K562 (cell line): Measurements from ENCODE around the gene BOD1L1. TPM values are rescaled to one million over a fixed set of nuclear protein-coding genes. Genes with fewer than 3 reads are reported as not detected.

Experiments used
- ATF7 ChIP-seq: fragments of 450-650 bp; IDR thresholded peaks from 2 replicates; pipeline ENCODE4 v1.7.1; 2014; ENCODE audit warnings: mild to moderate bottlenecking, moderate library complexity
- BRD4 ChIP-seq: fragments of 200-600 bp; sonication (generic); IDR thresholded peaks from 2 replicates; pipeline ENCODE4 v1.6.1; 2017; ENCODE audit warnings: inconsistent platforms
- CHD1 ChIP-seq: fragments of 200-600 bp; sonication (generic); IDR thresholded peaks from one replicate; pipeline ENCODE4 v1.6.1; 2012; ENCODE audit warnings: mild to moderate bottlenecking, moderate library complexity, low read length, inconsistent platforms
- ERF ChIP-seq: fragments of 450-650 bp; formaldehyde crosslinking; IDR thresholded peaks from 2 replicates; pipeline ENCODE4 v1.4.0; 2020; ENCODE audit warnings: mild to moderate bottlenecking, mixed read lengths
- ETV6 ChIP-seq, 3 experiments: fragments of 150-350 bp in 1 of 3; sonication (generic) in 1 of 3; formaldehyde crosslinking in 1 of 3; IDR thresholded peaks; 2 replicates each; pipeline versions ENCODE4 v1.6.1 to v1.8.0; 2014 to 2022; ENCODE audit warnings: borderline replicate concordance in 2 of 3, low read depth in 2 of 3, antibody characterized with exemption in 1 of 3, low read length in 1 of 3, mild to moderate bottlenecking in 1 of 3, missing genetic modification reagents in 1 of 3
- PCBP1 ChIP-seq: fragments of 200-400 bp; formaldehyde crosslinking; IDR thresholded peaks from 2 replicates; pipeline ENCODE4 v1.6.1; 2018; ENCODE audit warnings: mild to moderate bottlenecking, low read depth, low read length; ENCODE audit not compliant: poor library complexity, severe bottlenecking
- RB1 ChIP-seq: fragments of 450-650 bp; IDR thresholded peaks from 2 replicates; pipeline ENCODE4 v1.6.1; 2017; ENCODE audit warnings: low read depth, mild to moderate bottlenecking
- RBFOX2 ChIP-seq: fragments of 200-400 bp; formaldehyde crosslinking; IDR thresholded peaks from 2 replicates; pipeline ENCODE4 v1.6.1; 2017; ENCODE audit warnings: low read depth, mild to moderate bottlenecking, low read length, moderate library complexity
- SRSF3 ChIP-seq: fragments of 200-400 bp; formaldehyde crosslinking; IDR thresholded peaks from 2 replicates; pipeline ENCODE4 v1.6.1; 2016; ENCODE audit warnings: mild to moderate bottlenecking, low read length, moderate library complexity; ENCODE audit not compliant: insufficient read depth
- TAF7 ChIP-seq: fragments of 450-650 bp; IDR thresholded peaks from 2 replicates; pipeline ENCODE4 v1.6.1; 2016; ENCODE audit warnings: missing genetic modification characterization, missing compliant biosample characterization
- XRCC4 ChIP-seq: IDR thresholded peaks from one replicate; pipeline ENCODE4 v1.6.1; 2011; ENCODE audit not compliant: insufficient read depth, insufficient read length; ENCODE audit errors: extremely low read depth
- ZBED1 ChIP-seq: IDR thresholded peaks from 2 replicates; pipeline ENCODE4 v1.6.1; 2014
- ZNF212 ChIP-seq: fragments of 450-650 bp; formaldehyde crosslinking; IDR thresholded peaks from 2 replicates; pipeline ENCODE4 v1.4.0; 2020; ENCODE audit warnings: mild to moderate bottlenecking
- ZNF224 ChIP-seq: sonication (generic); formaldehyde crosslinking; IDR thresholded peaks from 2 replicates; pipeline ENCODE4 v1.8.0; 2022; ENCODE audit warnings: mild to moderate bottlenecking, missing genetic modification reagents
- ZNF316 ChIP-seq: fragments of 450-650 bp; IDR thresholded peaks from 2 replicates; pipeline ENCODE4 v1.6.1; 2016
- polyA plus RNA-seq, 8 experiments: library from polyadenylated mRNA; depleted of rRNA in 4 of 8; stranded (reverse) in 5 of 8; unstranded in 3 of 8; fragments of >200 nt; fragmentation: Nextera tagmentation in 2 of 8; fragmentation: Illumina TruSeq in 1 of 8; extraction: Ambion mirVana in 2 of 8; extraction: Trizol in 1 of 8; gene quantifications; 2 replicates each; pipeline versions ENCODE4 v1.2.1 to v1.2.3, GENCODE V29; 2011 to 2014; ENCODE audit warnings: inconsistent platforms in 1 of 8, missing spikeins in 1 of 8
- total RNA-seq, 7 experiments: library from RNA; depleted of rRNA in 6 of 7; stranded (reverse); fragments of >200 nt in 6 of 7; fragmentation: Illumina TruSeq in 2 of 7; extraction: Trizol in 2 of 7; gene quantifications; 2 replicates each; pipeline versions ENCODE4 v1.2.1 to v1.2.3, GENCODE V29; 2011 to 2021; ENCODE audit warnings: low replicate concordance in 1 of 7
- TF ChIP-seq, protein P1 (sequence below), 2 experiments: fragments of 450-650 bp; conservative IDR thresholded peaks; 2 replicates each; pipeline ENCODE4 v1.6.1; 2017; ENCODE audit warnings: mild to moderate bottlenecking in 2 of 2, moderate library complexity in 2 of 2
- TF ChIP-seq, protein P2 (sequence below): fragments of 450-650 bp; IDR thresholded peaks from 2 replicates; pipeline ENCODE4 v1.7.1; 2018; ENCODE audit warnings: mild to moderate bottlenecking, low read depth; ENCODE audit not compliant: partially characterized antibody
- TF ChIP-seq, protein P3 (sequence below), 3 experiments: IDR thresholded peaks in 2 of 3; conservative IDR thresholded peaks in 1 of 3; 2 replicates each; pipeline ENCODE4 v1.5.1; 2011 to 2012; ENCODE audit warnings: low read length in 3 of 3, mild to moderate bottlenecking in 3 of 3, control low read depth in 2 of 3, improper control_type of control experiment in 1 of 3, inconsistent platforms in 1 of 3, low read depth in 1 of 3, mixed read lengths in 1 of 3, moderate library complexity in 1 of 3; ENCODE audit not compliant: insufficient read depth in 2 of 3
- TF ChIP-seq, protein P4 (sequence below): fragments of 450-650 bp; IDR thresholded peaks from 2 replicates; pipeline ENCODE4 v1.6.1; 2016; ENCODE audit warnings: missing biosample characterization, missing genetic modification characterization

BOD1L1 gene
- total and polyA plus RNA-seq, 9 of the 15 experiments (the other 6 are each of a cell fraction or from before 2014, with no cell fraction given), result 4.8 to 23.2 (median 17.7) TPM

DNA sequence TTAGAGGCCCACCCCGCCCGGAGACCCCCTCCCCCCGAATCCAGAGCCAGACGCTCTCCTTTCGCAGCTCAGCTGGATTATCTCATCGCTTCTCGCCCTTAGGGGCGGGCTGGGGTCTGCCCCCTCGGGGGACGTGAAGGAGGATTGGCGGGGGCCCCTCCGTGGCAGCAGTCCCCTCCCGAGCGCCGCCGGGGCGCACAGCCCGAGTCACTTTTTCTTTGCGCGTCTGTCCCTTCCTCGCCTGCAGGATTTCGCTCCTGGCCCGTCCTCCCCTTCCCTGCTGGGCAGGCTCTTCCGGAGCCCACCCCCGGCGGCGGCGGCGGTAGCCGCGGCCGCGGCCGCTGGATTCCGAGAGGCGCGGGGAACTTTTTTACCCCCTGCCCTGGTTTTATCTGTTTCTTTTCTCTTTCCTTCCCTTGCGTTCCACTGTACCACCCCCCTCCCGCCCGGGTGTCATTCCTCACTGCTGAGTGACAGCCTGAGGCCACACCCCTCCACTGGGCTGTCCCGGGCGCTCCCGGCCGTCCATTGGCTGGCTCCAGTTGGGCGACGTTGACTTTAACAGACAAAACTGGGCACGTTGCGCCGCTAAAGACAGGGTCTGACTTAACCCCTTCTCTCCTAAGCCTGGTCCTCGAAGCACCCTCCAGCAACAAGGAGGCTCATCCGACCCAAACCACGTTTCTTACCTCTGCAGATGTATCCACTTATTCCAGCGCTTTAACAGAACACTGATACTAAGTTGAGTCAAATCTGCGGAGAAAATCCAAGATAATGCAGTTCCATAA, 82.7 kb downstream of the BOD1L1 start (continued):
- TF ChIP-seq BRD4, result no peak
- TF ChIP-seq SRSF3, result no peak
- no peak for TF ChIP-seq ZNF224
- TF ChIP-seq ZNF212 (CRISPR knock-in tag), result no peak
- TF ChIP-seq ZBED1, result no peak
- TF ChIP-seq XRCC4, result no peak
- TF ChIP-seq CHD1, result no peak
- no peak for TF ChIP-seq ZNF316
- TF ChIP-seq, protein P1, sequence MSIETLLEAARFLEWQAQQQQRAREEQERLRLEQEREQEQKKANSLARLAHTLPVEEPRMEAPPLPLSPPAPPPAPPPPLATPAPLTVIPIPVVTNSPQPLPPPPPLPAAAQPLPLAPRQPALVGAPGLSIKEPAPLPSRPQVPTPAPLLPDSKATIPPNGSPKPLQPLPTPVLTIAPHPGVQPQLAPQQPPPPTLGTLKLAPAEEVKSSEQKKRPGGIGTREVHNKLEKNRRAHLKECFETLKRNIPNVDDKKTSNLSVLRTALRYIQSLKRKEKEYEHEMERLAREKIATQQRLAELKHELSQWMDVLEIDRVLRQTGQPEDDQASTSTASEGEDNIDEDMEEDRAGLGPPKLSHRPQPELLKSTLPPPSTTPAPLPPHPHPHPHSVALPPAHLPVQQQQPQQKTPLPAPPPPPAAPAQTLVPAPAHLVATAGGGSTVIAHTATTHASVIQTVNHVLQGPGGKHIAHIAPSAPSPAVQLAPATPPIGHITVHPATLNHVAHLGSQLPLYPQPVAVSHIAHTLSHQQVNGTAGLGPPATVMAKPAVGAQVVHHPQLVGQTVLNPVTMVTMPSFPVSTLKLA (conservative IDR thresholded peaks at IDR 0.05), result peak; percentile 41 to 58; a peak in 1 of 4 replicates
- no peak for TF ChIP-seq ETV6 (IDR thresholded peaks at IDR 0.05; ENCODE audit: borderline replicate concordance in 1 of 2, low read depth in 2 of 2, low read length in 1 of 2)
- TF ChIP-seq ETV6 (CRISPR knock-in tag; IDR thresholded peaks at IDR 0.05; ENCODE audit: borderline replicate concordance), result no peak
- TF ChIP-seq TAF7, result no peak
- TF ChIP-seq, protein P2, sequence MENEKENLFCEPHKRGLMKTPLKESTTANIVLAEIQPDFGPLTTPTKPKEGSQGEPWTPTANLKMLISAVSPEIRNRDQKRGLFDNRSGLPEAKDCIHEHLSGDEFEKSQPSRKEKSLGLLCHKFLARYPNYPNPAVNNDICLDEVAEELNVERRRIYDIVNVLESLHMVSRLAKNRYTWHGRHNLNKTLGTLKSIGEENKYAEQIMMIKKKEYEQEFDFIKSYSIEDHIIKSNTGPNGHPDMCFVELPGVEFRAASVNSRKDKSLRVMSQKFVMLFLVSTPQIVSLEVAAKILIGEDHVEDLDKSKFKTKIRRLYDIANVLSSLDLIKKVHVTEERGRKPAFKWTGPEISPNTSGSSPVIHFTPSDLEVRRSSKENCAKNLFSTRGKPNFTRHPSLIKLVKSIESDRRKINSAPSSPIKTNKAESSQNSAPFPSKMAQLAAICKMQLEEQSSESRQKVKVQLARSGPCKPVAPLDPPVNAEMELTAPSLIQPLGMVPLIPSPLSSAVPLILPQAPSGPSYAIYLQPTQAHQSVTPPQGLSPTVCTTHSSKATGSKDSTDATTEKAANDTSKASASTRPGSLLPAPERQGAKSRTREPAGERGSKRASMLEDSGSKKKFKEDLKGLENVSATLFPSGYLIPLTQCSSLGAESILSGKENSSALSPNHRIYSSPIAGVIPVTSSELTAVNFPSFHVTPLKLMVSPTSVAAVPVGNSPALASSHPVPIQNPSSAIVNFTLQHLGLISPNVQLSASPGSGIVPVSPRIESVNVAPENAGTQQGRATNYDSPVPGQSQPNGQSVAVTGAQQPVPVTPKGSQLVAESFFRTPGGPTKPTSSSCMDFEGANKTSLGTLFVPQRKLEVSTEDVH, result no peak
- peak; percentile 48 for TF ChIP-seq ATF7
- TF ChIP-seq RBFOX2, result peak; percentile 78
- TF ChIP-seq, protein P3, sequence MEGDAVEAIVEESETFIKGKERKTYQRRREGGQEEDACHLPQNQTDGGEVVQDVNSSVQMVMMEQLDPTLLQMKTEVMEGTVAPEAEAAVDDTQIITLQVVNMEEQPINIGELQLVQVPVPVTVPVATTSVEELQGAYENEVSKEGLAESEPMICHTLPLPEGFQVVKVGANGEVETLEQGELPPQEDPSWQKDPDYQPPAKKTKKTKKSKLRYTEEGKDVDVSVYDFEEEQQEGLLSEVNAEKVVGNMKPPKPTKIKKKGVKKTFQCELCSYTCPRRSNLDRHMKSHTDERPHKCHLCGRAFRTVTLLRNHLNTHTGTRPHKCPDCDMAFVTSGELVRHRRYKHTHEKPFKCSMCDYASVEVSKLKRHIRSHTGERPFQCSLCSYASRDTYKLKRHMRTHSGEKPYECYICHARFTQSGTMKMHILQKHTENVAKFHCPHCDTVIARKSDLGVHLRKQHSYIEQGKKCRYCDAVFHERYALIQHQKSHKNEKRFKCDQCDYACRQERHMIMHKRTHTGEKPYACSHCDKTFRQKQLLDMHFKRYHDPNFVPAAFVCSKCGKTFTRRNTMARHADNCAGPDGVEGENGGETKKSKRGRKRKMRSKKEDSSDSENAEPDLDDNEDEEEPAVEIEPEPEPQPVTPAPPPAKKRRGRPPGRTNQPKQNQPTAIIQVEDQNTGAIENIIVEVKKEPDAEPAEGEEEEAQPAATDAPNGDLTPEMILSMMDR (IDR thresholded peaks at IDR 0.05 in 2 of 3, conservative IDR thresholded peaks at IDR 0.05 in 1 of 3; ENCODE audit: insufficient read depth in 2 of 3, low read depth in 1 of 3, low read length in 3 of 3), result no peak
- TF ChIP-seq, protein P4, sequence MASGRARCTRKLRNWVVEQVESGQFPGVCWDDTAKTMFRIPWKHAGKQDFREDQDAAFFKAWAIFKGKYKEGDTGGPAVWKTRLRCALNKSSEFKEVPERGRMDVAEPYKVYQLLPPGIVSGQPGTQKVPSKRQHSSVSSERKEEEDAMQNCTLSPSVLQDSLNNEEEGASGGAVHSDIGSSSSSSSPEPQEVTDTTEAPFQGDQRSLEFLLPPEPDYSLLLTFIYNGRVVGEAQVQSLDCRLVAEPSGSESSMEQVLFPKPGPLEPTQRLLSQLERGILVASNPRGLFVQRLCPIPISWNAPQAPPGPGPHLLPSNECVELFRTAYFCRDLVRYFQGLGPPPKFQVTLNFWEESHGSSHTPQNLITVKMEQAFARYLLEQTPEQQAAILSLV, result no peak
- TF ChIP-seq RB1, result no peak
- TF ChIP-seq ERF, result no peak
- TF ChIP-seq PCBP1, result no peak
